HEK293T (cell line): ENCODE results near the gene TFRC.

Source experiments
- FOXK2 ChIP-seq: fragments of 450-650 bp; IDR thresholded peaks from 2 replicates; pipeline ENCODE4 v1.6.1; 2016; ENCODE audit warnings: mild to moderate bottlenecking
- L3MBTL2 ChIP-seq: fragments of 450-650 bp; conservative IDR thresholded peaks from 2 replicates; pipeline ENCODE4 v1.6.1; 2016; ENCODE audit warnings: mild to moderate bottlenecking
- TARDBP ChIP-seq: fragments of 450-650 bp; IDR thresholded peaks from 2 replicates; pipeline ENCODE4 v1.6.1; 2016

- no peak for TF ChIP-seq L3MBTL2
- TF ChIP-seq FOXK2, result no peak
- no peak for TF ChIP-seq TARDBP
Observed at GRCh38 chr3:196082619-196082971, 705 bp upstream of the TFRC start.
